H1 (cell line): ENCODE measurements around the gene PSMD6. TPM values are rescaled to one million over a fixed set of nuclear protein-coding genes. Genes with fewer than 3 reads are reported as not detected.

Experiments used
- CTCF ChIA-PET: fragments of 300-600 bp; sonication (Branson Sonifier 250); formaldehyde crosslinking; loops from one replicate; lab custom pipeline; 2021; ENCODE audit not compliant: partially characterized antibody; lab: Charles Lee
- POLR2A ChIA-PET: fragments of 300-600 bp; sonication (Branson Sonifier 250); formaldehyde crosslinking; loops from one replicate; lab custom pipeline; 2021; ENCODE audit warnings: inconsistent platforms; ENCODE audit not compliant: partially characterized antibody; lab: Charles Lee
- DNase-seq, 2 experiments: peaks; one replicate each; pipeline versions ENCODE4 v3.0.0 to v3.0.0-alpha.2; 2010 to 2022; ENCODE audit warnings: low spot score in 2 of 2, low read depth in 1 of 2, mixed read lengths in 1 of 2
- FAIRE-seq: peaks from 2 replicates; lab custom pipeline; 2011; peaks lifted over from hg19 to GRCh38; lab: Jason Lieb, UNC
- H2AFZ ChIP-seq: 2 replicates; pipeline ENCODE4 v1.8.1; 2012; ENCODE audit warnings: low read length, inconsistent platforms
- H2AK5ac ChIP-seq: 2 replicates; pipeline ENCODE4 v1.6.1; 2013; ENCODE audit warnings: low read depth, low read length
- H2BK120ac ChIP-seq: replicated peaks from 2 replicates; pipeline ENCODE3; 2013; ENCODE audit warnings: low read depth, low read length, inconsistent platforms
- H2BK12ac ChIP-seq: 2 replicates; pipeline ENCODE4 v1.6.1; 2013; ENCODE audit warnings: low read depth, low read length
- H2BK15ac ChIP-seq: 2 replicates; pipeline ENCODE4 v1.6.1; 2013; ENCODE audit warnings: low read length
- H2BK20ac ChIP-seq: 2 replicates; pipeline ENCODE4 v1.6.1; 2013; ENCODE audit warnings: low read length
- H2BK5ac ChIP-seq: 2 replicates; pipeline ENCODE4 v1.6.1; 2013; ENCODE audit warnings: low read depth, low read length
- H3K14ac ChIP-seq: 2 replicates; pipeline ENCODE4 v1.6.1; 2013; ENCODE audit warnings: inconsistent platforms; ENCODE audit not compliant: insufficient read length
- H3K18ac ChIP-seq: 2 replicates; pipeline ENCODE4 v1.6.1; 2013; ENCODE audit warnings: low read length; ENCODE audit errors: extremely low read depth
- H3K23ac ChIP-seq: 2 replicates; pipeline ENCODE4 v1.6.1; 2013; ENCODE audit warnings: inconsistent platforms; ENCODE audit not compliant: insufficient read length
- H3K23me2 ChIP-seq: 2 replicates; pipeline ENCODE4 v1.6.1; 2013; ENCODE audit warnings: low read depth, low read length
- H3K27ac ChIP-seq: 2 replicates; pipeline ENCODE4 v1.6.1; 2011; ENCODE audit warnings: low read depth, low read length, inconsistent platforms
- H3K27me3 ChIP-seq, 4 experiments: replicated peaks in 1 of 4; 1 replicate in 1 of 4; 2 replicates in 3 of 4; pipeline versions ENCODE4 v1.6.1 to v1.8.1; 2011 to 2013; ENCODE audit warnings: low read length in 3 of 4, mild to moderate bottlenecking in 3 of 4, inconsistent platforms in 2 of 4, mixed read lengths in 2 of 4, moderate library complexity in 1 of 4; ENCODE audit not compliant: control insufficient read depth in 3 of 4, insufficient read depth in 3 of 4; ENCODE audit errors: extremely low read depth in 1 of 4
- H3K36me3 ChIP-seq, 4 experiments: 2 replicates each; pipeline versions ENCODE4 v1.6.1 to v1.8.1; 2011 to 2013; ENCODE audit warnings: mild to moderate bottlenecking in 4 of 4, low read length in 3 of 4, moderate library complexity in 2 of 4, control low read depth in 1 of 4, inconsistent platforms in 1 of 4; ENCODE audit not compliant: insufficient read depth in 4 of 4, control insufficient read depth in 2 of 4
- H3K4ac ChIP-seq: replicated peaks from 2 replicates; pipeline ENCODE3; 2013; ENCODE audit warnings: low read length, low read depth, mixed read lengths, inconsistent platforms; ENCODE audit not compliant: insufficient read length
- H3K4me1 ChIP-seq, 4 experiments: replicated peaks in 1 of 4; 1 replicate in 1 of 4; 2 replicates in 3 of 4; pipeline versions ENCODE4 v1.6.1 to v1.8.1; 2011 to 2013; ENCODE audit warnings: low read length in 3 of 4, inconsistent platforms in 2 of 4, mixed read lengths in 1 of 4; ENCODE audit not compliant: insufficient read depth in 4 of 4, control insufficient read depth in 3 of 4
- H3K4me2 ChIP-seq, 2 experiments: 2 replicates each; pipeline versions ENCODE4 v1.6.1 to v1.8.1; 2011 to 2013; ENCODE audit warnings: low read depth in 2 of 2, low read length in 2 of 2, control low read depth in 1 of 2, inconsistent platforms in 1 of 2, mild to moderate bottlenecking in 1 of 2; ENCODE audit not compliant: insufficient read depth in 1 of 2
- H3K4me3 ChIP-seq, 4 experiments: fragments of 200-600, 300-600 bp in 1 of 4; sonication (generic), shearing (Covaris generic), sonication (Bioruptor Twin) in 1 of 4; 2 replicates each; pipeline versions ENCODE4 v1.5.1 to v1.8.1; 2011 to 2016; ENCODE audit warnings: low read length in 4 of 4, low read depth in 3 of 4, control low read depth in 2 of 4, inconsistent platforms in 2 of 4, mild to moderate bottlenecking in 2 of 4, mixed read lengths in 1 of 4, moderate library complexity in 1 of 4; ENCODE audit not compliant: insufficient read depth in 2 of 4; ENCODE audit errors: extremely low read depth in 1 of 4
- H3K56ac ChIP-seq: replicated peaks from 2 replicates; pipeline ENCODE3; 2013; ENCODE audit warnings: low read depth, mild to moderate bottlenecking, mixed read lengths, low read length, inconsistent platforms; ENCODE audit not compliant: insufficient read length
- H3K79me1 ChIP-seq: 2 replicates; pipeline ENCODE4 v1.6.1; 2013; ENCODE audit warnings: low read depth, low read length, control low read depth
- H3K79me2 ChIP-seq, 2 experiments: 2 replicates each; pipeline versions ENCODE4 v1.6.1 to v1.8.1; 2012 to 2013; ENCODE audit warnings: low read length in 2 of 2, mild to moderate bottlenecking in 2 of 2, inconsistent platforms in 1 of 2; ENCODE audit not compliant: insufficient read depth in 2 of 2, control insufficient read depth in 1 of 2
- H3K9ac ChIP-seq, 4 experiments: replicated peaks in 1 of 4; 1 replicate in 1 of 4; 2 replicates in 3 of 4; pipeline versions ENCODE4 v1.6.1 to v1.8.1; 2011 to 2013; ENCODE audit warnings: low read depth in 3 of 4, low read length in 3 of 4, control low read depth in 2 of 4, mild to moderate bottlenecking in 2 of 4, moderate library complexity in 2 of 4, inconsistent platforms in 1 of 4; ENCODE audit errors: extremely low read depth in 1 of 4
- H3K9me3 ChIP-seq, 2 experiments: 2 replicates each; pipeline versions ENCODE4 v1.6.1 to v1.8.1; 2012 to 2013; ENCODE audit warnings: mild to moderate bottlenecking in 2 of 2, moderate library complexity in 2 of 2, control low read depth in 1 of 2, inconsistent platforms in 1 of 2, low read depth in 1 of 2, low read length in 1 of 2, mixed read lengths in 1 of 2; ENCODE audit not compliant: insufficient read depth in 2 of 2
- H4K20me1 ChIP-seq, 2 experiments: replicated peaks in 1 of 2; 2 replicates each; pipeline versions ENCODE3 to v1.8.1; 2011 to 2013; ENCODE audit warnings: inconsistent platforms in 2 of 2, low read length in 2 of 2, mild to moderate bottlenecking in 1 of 2; ENCODE audit not compliant: insufficient read depth in 2 of 2, control insufficient read depth in 1 of 2
- H4K5ac ChIP-seq: 2 replicates; pipeline ENCODE4 v1.6.1; 2013; ENCODE audit warnings: low read length, low read depth, mixed read lengths, inconsistent platforms; ENCODE audit not compliant: insufficient read length
- H4K8ac ChIP-seq: 2 replicates; pipeline ENCODE4 v1.8.0; 2013; ENCODE audit warnings: mild to moderate bottlenecking, moderate library complexity, low read length, inconsistent platforms; ENCODE audit not compliant: insufficient read depth; ENCODE audit errors: extremely low read depth
- H4K91ac ChIP-seq: replicated peaks from 2 replicates; pipeline ENCODE3; 2013; ENCODE audit warnings: low read length, mixed read lengths, inconsistent platforms; ENCODE audit not compliant: insufficient read length
- ASH2L ChIP-seq: fragments of 200-600, 300-600 bp; sonication (generic); IDR thresholded peaks from one replicate; pipeline ENCODE4 v1.7.1; 2017; ENCODE audit warnings: low read length
- ATF2 ChIP-seq: IDR thresholded peaks from 2 replicates; pipeline ENCODE4 v1.6.1; 2012; ENCODE audit warnings: low read length, inconsistent platforms
- BRCA1 ChIP-seq: IDR thresholded peaks from 2 replicates; pipeline ENCODE4 v1.6.1; 2012; ENCODE audit warnings: low read depth, low read length, improper control_type of control experiment
- CEBPB ChIP-seq: IDR thresholded peaks from 2 replicates; pipeline ENCODE4 v1.6.1; 2012; ENCODE audit warnings: low read depth, low read length
- CHD1 ChIP-seq: IDR thresholded peaks from 2 replicates; pipeline ENCODE4 v1.6.1; 2012; ENCODE audit warnings: low read depth, low read length, improper control_type of control experiment
- CHD2 ChIP-seq: IDR thresholded peaks from 2 replicates; pipeline ENCODE4 v1.6.1; 2012; ENCODE audit warnings: low read length, improper control_type of control experiment
- FOSL1 ChIP-seq: IDR thresholded peaks from 2 replicates; pipeline ENCODE4 v1.6.1; 2011; ENCODE audit warnings: mild to moderate bottlenecking, low read depth, low read length, moderate library complexity; ENCODE audit not compliant: insufficient read depth
- NANOG ChIP-seq: IDR thresholded peaks from 2 replicates; pipeline ENCODE4 v1.6.1; 2011; ENCODE audit warnings: low read length, low read depth, mild to moderate bottlenecking, inconsistent platforms; ENCODE audit not compliant: insufficient read depth, poor library complexity, severe bottlenecking
- RBBP5 ChIP-seq: IDR thresholded peaks from 2 replicates; pipeline ENCODE4 v1.7.1; 2012; ENCODE audit warnings: low read depth, mild to moderate bottlenecking, inconsistent platforms, low read length, moderate library complexity, borderline replicate concordance
- TAF1 ChIP-seq: IDR thresholded peaks from 2 replicates; pipeline ENCODE4 v1.6.1; 2011; ENCODE audit warnings: mild to moderate bottlenecking, low read depth, low read length
- TCF12 ChIP-seq: IDR thresholded peaks from 2 replicates; pipeline ENCODE4 v1.6.1; 2011; ENCODE audit warnings: low read depth, mild to moderate bottlenecking, low read length
- USF2 ChIP-seq: IDR thresholded peaks from 2 replicates; pipeline ENCODE4 v1.6.1; 2011; ENCODE audit warnings: low read length, improper control_type of control experiment
- WGBS, 2 experiments: shearing (Covaris generic) in 1 of 2; methylation state at CpG; one replicate each; pipeline versions ENCODE4 v1.1.6 to v1.1.7; 2013 to 2015; ENCODE audit warnings: low lambda C conversion rate in 2 of 2, mixed read lengths in 2 of 2, inconsistent platforms in 1 of 2, low coverage in 1 of 2, missing lambda C conversion rate in 1 of 2; ENCODE audit not compliant: insufficient replicate concordance in 2 of 2, insufficient coverage in 1 of 2, insufficient read length in 1 of 2; ENCODE audit errors: extremely low coverage in 1 of 2, missing lambda C conversion rate in 1 of 2; 5-methylcytosine and 5-hydroxymethylcytosine counted together
- polyA plus RNA-seq, 7 experiments: library from polyadenylated mRNA; depleted of rRNA in 3 of 7; stranded (reverse) in 5 of 7; unstranded in 2 of 7; fragments of >200 nt in 5 of 7; fragments of 200-250 nt in 2 of 7; gene quantifications; 1 replicate in 5 of 7; 2 replicates in 1 of 7; 4 replicates in 1 of 7; pipeline versions ENCODE4 v1.2.1 to v1.2.3, GENCODE V29; 2011 to 2013; ENCODE audit warnings: missing spikeins in 2 of 7, mixed read lengths in 2 of 7
- total RNA-seq: library from RNA; stranded (reverse); fragmentation: NEBNext Ultra II Directional; extraction: Animal tissue kit (Norgen Biotek cat#: 25700); gene quantifications from 2 replicates; pipeline ENCODE4 v1.2.1, GENCODE V29; 2021

Gene PSMD6
- total and polyA plus RNA-seq, 2 of the 8 experiments (the other 6 are each of a cell fraction or from before 2014, with no cell fraction given), result 43.7 to 104 TPM

- DNase-seq (no peak), FAIRE-seq (no peak)
- H2AK5ac ChIP-seq, result no peak overlapping the region
- no peak overlapping the region for H3K14ac ChIP-seq
- H3K23me2 ChIP-seq, result no peaks in the 10 kb centered on the region; the same call in 1 of the 2 replicates
- no peak overlapping the region for H2BK12ac ChIP-seq
- H4K91ac ChIP-seq, result no peak overlapping the region
- no peaks in the 10 kb centered on the region for H3K27me3 ChIP-seq
- no peak overlapping the region for H4K8ac ChIP-seq
- H2BK120ac ChIP-seq, result no peak overlapping the region
- no peak overlapping the region for H3K18ac ChIP-seq
- peaks cover 27 to 84% (median 62%) of the 10 kb centered on the region in 4 experiments for H3K36me3 ChIP-seq
- peaks cover 3% of the 10 kb centered on the region; the same call in 1 of the 2 replicates for H3K79me1 ChIP-seq
- no peaks in the 10 kb centered on the region for H3K79me2 ChIP-seq
- no peak overlapping the region for H2BK5ac ChIP-seq
- no peak overlapping the region for H3K56ac ChIP-seq
- H3K9me3 ChIP-seq, result no peaks in the 10 kb centered on the region
- H4K20me1 ChIP-seq, result peaks cover 0 to 4% of the 10 kb centered on the region in 2 experiments
- no peaks in the 10 kb centered on the region for H3K4me1 ChIP-seq
- CTCF ChIA-PET, result interaction anchor here (0.9 to 4.1 kb wide), 2 partner anchors 17 to 49 kb away, joined by 3 to 25 read pairs; no protein-coding TSS in a partner anchor
- H3K9ac ChIP-seq, result no peak overlapping the region
- POLR2A ChIA-PET, result interaction anchor here (0.8 to 1.4 kb wide), 2 partner anchors 9 kb away, joined by 3 read pairs; no protein-coding TSS in a partner anchor
- no peak overlapping the region for H4K5ac ChIP-seq
- H3K4me3 ChIP-seq, result no peak overlapping the region
- H3K4me2 ChIP-seq, result no peak overlapping the region
- no peak overlapping the region for H3K4ac ChIP-seq
- no peak overlapping the region for H2BK15ac ChIP-seq
- H2AFZ ChIP-seq, result no peak overlapping the region
- no peak overlapping the region for H2BK20ac ChIP-seq
- WGBS, 2 experiments, result 92% methylated on average over 5 of the region's 5 CpGs; no CpG with 5 or more reads in 1 of the 2 experiments
- no peak overlapping the region for H3K27ac ChIP-seq
- H3K23ac ChIP-seq, result no peak overlapping the region
- TF ChIP-seq TCF12, result no peak
- TF ChIP-seq FOSL1, result no peak
- no peak for TF ChIP-seq RBBP5
- TF ChIP-seq USF2, result no peak
- no peak for TF ChIP-seq TAF1
- TF ChIP-seq BRCA1, result no peak
- TF ChIP-seq ASH2L, result no peak
- no peak for TF ChIP-seq CHD2
- no peak for TF ChIP-seq ATF2
- TF ChIP-seq CEBPB, result no peak
- TF ChIP-seq CHD1, result no peak
- TF ChIP-seq NANOG, result no peak
Measured at GRCh38 chr3:64010199-64010598, 13.1 kb downstream of the PSMD6 start.
